Tongue (tissue), 2 donors: Measurements from ENCODE around the gene URGCP. TPM values are rescaled to one million over a fixed set of nuclear protein-coding genes. Genes with fewer than 3 reads are reported as not detected.

Experiments
- DNase-seq: peaks from one replicate; pipeline ENCODE4 v3.0.0-alpha.2; 2015
- total RNA-seq: library from RNA; depleted of rRNA; stranded (reverse); fragments of >200 nt; gene quantifications from one replicate; pipeline ENCODE4 v1.2.3, GENCODE V29; 2014

The URGCP gene
- total RNA-seq = 32.5 TPM

GRCh38 chr7:43906331-43907010 lies at the start of gene URGCP:
URGCP (minus strand) TSS chr7:43906596; CDS start chr7:43906575, 21 bp downstream.
- peak; percentile 66 for DNase-seq

DNA sequence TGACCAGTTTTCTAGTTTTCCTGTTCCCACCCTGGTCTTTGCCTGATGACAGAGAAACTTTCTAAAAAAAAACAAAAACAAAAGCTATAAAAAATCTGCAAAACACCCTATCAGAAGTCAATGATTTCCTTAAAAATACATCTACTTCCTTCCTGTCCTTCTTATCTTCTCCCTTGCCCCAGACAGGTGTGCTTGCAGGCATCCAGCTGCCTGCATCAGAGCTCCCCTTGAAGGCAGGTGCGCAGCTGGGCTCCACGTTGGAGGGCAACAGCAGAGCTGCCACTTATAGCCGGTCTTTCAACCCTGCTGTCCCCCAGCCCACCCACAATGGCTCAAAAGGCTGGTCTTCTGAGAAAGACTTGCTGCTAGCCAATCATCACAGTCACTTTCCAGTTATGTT lies 49.6 kb upstream of the URGCP start:
- DNase-seq = no peak

DNA sequence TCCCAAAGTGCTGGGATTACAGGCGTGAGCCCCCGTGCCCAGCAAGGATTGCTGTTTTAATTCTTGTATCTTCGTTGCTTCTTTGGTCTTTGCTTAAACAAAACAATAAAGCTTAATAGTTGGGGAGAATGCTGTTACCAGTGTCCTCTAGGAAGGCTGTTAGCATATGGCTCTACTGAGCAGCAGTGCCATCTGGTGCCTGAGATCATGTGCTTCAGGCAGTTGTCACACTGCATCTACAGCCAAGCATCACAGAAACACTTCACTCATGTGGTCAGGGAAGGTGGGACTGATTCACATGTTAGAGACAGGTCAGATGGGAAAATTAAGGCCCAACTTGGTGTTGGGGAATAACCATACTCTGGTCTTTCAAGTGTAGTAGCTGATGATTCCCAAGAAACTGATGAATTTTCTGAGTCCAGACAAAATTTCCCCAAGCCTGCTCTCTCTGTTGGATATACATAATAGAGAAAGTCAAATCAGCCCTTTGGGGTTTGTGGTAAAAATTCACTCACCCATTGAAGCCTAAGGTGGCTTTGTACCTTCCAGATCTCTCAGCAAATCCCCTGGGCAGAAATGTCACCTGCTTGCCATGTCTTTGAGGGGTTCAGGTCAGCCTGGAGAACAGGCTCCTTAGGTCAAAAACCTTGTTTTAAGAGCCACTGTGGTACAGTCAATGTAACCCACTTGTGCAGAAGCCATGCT lies 48.3 kb upstream of the URGCP start:
- DNase-seq = peak; percentile 62

DNA sequence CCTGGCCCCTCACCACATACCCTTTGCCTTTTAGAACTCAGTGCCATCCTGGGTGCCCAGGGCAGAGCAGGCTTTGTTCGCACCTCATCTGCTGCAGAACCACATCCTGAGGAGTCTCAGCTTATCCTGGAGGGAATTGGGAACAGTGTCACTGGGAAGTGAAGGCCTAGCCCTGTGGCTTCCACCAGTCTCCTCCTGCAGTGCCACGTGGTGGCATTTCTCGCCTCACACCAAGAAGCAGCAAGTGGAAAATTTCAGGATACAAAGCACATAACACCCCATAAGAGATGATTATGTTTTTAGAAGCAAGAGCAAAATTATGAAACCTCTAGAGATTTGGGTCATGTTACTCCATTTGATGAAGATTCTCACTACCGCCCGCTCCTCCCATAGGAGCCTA lies 46.7 kb upstream of the URGCP start:
- no peak for DNase-seq

DNA sequence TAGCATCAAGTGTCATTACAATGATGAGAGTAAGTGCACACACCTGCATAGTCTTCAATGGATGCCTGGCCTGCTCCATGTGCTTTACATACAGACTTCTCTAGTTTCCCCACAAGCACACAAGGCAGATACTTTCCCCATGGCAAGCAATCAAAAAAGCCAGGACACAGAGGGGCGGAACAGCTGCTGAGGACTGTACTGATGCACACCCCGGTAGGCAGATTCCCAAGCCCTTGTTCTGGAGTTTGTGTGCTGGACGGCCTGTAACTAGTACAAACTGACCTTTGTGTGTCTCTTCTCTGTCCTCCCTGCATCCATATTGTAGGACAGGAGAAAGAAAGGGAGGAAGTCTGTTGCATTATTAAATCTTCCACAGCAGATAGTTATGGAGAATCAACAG lies 45.6 kb upstream of the URGCP start:
- DNase-seq = peak; percentile 2

DNA sequence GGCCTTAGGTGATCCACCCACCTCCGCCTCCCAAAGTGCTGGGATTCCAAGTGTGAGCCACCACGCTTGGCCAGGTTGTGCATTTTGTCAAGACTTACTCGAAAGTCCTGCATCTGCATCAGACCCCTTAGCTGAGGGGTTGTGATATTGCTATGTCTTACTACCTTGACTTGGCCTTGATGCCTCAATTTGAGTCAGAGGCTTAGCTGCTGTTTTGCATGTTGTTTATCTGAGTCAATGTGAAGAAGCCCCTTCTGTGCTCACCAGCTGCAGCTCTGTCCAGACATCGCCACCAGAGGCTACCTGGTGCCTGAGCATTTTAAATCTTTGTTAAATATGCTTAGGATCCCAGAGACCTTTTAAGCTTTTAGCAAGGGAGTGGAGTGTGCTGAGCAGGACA lies 37.9 kb upstream of the URGCP start:
- DNase-seq = no peak

DNA sequence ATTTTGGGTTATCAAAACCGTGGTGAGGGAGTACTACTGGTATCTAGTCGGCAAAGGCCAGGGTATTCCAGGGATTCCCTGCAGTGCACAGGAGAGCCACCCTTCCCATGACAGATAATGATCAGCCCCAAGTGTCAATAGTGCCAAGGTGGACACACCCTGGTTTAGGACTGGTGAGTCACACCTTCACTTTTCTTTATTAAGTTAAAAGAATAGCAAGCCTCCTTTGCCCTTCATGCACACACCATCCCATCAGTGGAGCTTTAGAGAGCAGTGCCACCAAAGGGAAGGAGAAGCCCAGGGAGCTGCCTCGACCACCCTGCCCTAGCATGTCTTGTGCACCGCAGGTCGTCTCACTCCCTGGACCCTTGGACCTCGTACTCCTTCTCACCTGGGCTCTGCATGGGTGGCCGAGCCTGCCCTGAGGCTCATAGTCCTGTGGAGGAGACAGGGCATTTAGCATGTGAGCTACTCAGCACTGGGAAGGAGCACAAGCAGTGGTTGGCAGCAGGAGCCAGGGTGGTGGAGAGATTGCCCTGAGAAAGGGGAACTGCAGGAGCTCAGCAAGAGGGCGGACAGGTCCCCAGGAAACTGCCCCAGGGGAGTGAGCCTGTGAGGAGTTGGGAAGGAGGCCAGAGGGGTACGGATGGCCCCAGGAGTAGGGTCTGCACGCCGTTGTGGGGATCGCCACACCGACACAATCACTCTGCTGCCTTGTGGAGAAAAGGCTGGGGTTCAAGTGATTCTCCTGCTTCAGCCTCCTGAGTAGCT lies 37.2 kb upstream of the URGCP start:
- DNase-seq = no peak

DNA sequence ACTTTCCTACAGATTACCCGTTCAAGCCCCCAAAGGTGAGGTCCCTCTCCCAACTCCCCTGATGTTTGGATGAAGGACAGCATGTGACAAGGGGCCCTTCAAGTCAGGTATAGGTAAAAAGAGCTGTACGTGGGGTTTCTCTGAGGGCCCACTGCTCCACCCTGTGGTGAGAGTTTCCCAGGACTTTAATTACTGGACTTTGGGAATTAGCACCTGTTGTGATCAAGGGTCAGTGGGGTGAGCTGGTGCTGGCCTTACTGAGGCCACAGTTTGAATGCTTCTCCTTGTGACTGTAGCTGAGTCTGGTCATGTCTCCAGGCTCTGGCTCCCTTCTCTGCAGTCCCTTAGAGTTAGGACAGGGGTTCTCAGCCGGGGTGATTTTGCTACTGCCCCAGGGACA lies 36.6 kb upstream of the URGCP start:
- no peak for DNase-seq

DNA sequence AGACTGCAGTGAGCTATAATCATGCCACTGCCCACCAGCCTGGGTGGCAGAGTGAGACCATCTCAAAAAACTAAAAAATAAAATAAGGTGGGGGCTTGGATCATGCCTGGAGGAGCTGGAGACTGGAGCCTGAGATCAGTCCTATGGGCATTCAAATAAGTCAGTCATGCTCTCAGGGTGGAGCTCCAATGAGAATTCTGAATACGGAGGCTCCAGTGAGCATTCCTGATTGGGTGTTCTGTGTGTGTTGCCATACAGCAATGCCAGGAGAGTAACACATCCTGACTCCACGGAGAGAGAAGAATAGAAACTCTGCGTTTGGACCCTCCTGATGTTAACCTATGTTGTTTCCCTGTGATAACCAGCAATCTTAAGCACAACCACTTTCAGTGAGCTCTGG lies 35.9 kb upstream of the URGCP start:
- no peak for DNase-seq

DNA sequence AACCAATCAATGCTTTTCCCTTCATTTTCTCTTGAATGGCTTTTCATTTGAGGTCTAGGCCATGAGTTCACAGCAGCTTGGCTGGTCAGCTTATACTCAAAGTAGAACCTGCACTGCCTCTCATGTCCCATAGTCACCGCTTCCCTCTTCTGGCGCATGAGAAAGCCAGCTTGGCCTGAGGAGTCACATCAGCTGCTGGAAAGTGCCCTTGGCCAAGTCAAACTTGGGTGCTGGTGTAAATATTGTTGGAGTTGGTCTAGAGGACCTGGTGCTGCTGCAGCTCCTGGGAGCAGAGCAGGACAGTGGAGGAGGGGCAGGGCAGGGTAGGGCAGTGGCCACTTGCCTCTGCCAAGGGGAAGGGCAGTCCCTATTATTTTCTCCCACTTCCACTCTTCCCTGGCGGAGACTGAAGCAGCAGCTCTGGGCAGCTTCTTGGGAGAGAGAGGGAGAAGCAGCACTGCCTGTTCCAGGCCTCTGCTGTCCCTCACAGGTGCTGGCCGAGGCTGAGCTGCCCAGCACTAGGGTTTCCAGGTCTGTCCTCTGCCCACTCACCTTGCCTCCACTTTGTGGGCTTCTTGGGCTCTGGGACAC lies 32.6 kb upstream of the URGCP start:
- DNase-seq = no peak

- DNase-seq = no peak
These were observed 31.0 kb upstream of the URGCP start for GRCh38 chr7:43937444-43937843.

GRCh38 chr7:43933902-43934560 lies 27.6 kb upstream of the URGCP start:
- no peak for DNase-seq

DNA sequence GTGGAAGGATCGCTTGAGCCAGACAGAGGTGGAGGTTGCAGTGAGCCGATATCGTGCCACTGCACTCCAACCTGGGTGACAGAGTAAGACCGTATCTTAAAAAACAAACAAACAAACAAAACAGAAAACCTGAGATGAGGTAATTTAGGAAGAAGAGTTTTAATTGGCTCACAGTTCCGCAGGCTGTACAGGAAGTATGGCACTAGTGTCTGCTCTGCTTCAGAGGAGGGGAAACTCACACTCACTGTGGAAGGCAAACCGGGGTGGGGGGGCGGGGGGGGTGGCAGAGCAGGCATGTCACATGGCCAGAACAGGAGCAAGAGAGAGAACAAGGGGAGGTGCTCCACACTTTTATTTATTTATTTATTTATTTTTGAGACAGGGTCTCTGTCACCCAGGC lies 24.9 kb upstream of the URGCP start:
- no peak for DNase-seq

GRCh38 chr7:43929529-43930457 lies 23.4 kb upstream of the URGCP start:
- no peak for DNase-seq

DNA sequence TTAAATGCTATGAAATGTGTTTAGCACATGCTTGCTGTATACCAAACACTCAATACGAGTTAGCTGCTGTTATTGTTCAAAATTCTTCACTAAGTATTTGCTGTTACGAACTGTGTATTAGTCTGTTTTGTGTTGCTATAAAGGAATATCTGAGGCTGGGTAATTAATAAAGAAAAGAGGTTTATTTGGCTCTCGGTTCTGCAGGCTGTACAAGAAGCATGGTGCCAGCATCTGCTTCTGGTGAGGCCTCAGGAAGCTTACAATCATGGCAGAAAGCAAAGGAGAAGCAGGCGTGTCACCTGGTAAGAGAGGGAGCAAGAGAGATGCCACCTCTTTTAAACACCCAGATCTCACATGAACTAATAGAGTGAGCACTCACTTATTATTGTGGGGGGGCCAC lies 21.4 kb upstream of the URGCP start:
- DNase-seq = no peak

- DNase-seq = no peak
These were observed 20.4 kb upstream of the URGCP start for GRCh38 chr7:43926798-43927123.

GRCh38 chr7:43925984-43926797 lies 19.8 kb upstream of the URGCP start, which contains the start of gene UBE2D4:
UBE2D4 (plus strand) TSS chr7:43926436; CDS start chr7:43926533, 97 bp downstream.
- DNase-seq = peak; percentile 84

GRCh38 chr7:43922726-43923125 lies 16.3 kb upstream of the URGCP start:
- DNase-seq = no peak

DNA sequence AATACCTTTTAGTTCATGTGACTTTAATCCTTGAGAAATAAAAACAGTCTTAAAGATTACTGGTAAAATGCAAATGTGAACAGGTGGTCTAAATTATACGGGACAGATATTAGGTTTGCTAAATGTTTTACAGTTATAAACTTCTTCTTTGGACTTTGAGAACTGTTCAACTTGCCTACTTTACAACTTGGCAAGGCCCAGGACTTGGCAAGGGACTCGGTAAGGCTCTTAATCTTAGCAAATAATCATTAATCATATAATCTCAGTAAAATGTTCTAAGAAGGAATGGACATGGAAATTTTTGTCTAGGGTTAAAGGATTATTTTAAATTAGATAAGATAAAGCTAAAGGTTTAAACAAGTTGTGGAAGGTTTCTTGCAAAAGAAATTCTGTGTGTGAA lies 15.0 kb upstream of the URGCP start:
- DNase-seq = no peak

GRCh38 chr7:43915907-43916306 lies 9.5 kb upstream of the URGCP start:
- no peak for DNase-seq
